ENCODE results near the gene KMT2D. TPM values are rescaled to one million over a fixed set of nuclear protein-coding genes. Genes with fewer than 3 reads are reported as not detected.

KMT2D gene
- polyA plus RNA-seq, 10 donors: 33.3 to 49.6 (median 39.5) TPM

GRCh38 chr12:49037111-49037946 is 23.3 kb downstream of the KMT2D start:
- DNase-seq: no peak

GRCh38 chr12:49036029-49036428 is 24.6 kb downstream of the KMT2D start:
- DNase-seq: no peak

DNA sequence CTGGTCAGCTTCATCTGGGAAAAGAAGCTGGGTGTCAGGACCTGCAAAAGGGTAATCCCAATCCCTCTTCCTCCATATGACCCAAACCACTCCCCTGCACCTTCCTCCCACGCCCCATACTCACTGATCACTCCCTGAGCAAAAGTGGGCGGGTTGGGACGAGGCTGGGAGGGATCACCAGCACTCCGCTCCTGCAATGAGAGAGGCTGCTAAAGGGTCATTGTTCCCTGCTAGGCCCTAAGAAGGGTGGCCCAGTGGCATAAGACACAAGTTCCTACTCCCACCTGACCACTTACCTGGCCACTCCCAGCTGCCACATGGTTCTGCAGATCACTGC is 26.3 kb downstream of the KMT2D start:
- no peak for DNase-seq

- no peak for DNase-seq
Measured at GRCh38 chr12:49033611-49034285, 26.8 kb downstream of the KMT2D start.

DNA sequence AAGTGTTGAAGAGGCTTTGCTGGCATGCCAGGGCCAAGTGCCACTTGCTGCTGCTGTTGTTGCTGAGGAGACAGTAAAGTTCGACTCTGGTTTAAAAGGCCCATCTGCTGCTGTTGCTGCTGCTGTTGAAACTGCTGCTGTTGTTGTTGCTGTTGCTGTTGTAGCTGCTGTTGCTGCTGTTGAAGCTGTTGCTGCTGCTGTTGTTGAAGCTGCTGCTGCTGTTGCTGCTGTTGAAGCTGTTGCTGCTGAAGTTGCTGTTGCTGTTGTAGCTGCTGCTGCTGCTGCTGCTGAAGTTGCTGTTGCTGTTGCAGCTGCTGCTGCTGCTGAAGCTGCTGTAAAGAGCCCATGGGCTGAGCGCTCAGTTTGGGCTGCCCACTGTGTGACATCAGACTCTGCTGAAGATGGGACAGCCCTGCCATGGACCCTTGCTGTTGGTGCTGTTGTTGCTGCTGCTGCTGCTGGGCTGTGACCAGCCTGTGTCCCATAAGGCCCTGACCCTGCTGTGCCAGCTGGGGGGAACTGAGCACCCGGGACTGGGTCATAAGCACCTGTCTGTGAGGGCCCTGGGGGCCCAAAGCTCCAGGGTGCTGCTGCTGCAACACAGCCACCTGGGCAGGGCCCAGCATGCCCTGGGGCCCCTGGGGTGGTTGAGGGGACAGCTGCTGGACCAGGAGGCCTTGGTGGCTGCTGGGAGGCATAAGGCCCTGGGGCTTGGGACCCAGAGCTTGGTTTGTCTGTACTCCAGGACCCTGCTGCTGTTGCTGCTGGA is 27.7 kb downstream of the KMT2D start:
- no peak for DNase-seq

DNA sequence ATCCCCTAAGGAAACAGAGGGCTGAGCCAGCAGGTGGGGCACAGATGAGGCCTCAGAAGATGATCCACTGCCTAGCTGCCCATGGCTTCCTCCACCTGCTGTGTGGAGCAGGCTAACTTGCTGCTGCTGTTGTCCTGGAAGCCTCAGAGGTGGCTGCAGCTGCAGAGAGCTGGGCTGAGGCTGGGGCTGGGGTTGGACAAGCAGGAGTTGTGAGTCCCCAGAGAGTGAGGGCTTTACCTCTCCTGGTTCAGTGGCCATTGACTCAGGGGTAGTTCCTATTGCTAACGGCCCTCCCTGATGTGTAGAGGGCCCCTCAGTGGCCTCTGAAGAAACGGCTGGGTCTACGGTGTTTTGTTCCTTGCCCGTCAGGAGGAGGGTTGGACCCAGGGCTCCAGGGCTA is 28.3 kb downstream of the KMT2D start:
- no peak for DNase-seq

GRCh38 chr12:49031573-49032161 is 28.9 kb downstream of the KMT2D start:
- peak in 2 of 3 donors; percentile 33 to 62 for DNase-seq

DNA sequence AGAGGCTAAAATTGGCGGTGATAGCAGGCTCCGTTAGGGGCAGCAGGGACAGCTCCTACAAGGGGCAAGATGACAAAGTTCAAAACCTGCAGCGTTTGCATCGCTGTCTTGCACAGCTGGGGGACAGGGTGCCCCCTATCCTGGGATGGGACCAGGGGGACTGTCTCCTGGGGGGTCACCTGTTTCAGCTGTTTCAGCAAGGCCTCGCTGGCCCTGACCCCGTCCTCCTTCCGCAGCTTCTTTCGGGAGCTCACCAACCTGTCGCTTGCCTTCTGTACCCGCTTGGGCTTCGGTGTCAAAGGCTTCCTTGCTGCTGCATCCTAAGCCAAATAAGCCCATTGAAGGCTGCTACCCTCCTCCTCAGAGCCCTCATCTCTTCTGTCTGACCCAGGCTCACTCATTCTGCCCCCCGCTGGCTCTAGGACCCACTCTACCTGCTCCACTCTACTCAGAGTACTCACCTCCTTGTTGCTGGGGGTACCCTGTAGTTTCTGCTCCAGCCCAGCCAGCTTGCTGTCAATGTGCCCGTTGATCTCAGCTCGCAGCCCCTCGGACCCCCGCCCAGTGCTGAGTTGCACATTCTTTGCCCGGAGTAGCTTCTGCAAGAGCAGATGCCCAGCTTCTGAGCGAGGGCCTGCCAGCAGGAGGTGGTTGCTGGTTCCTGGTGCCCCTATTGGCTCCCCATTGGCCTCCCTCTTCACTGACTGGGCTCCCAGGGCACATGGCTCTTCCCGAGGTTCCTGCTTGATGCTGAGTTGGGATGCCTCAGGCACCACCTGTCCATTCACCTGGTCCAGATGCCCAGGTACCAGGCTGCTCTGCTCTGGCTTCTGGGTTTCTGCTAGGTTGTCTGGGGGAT is 29.7 kb downstream of the KMT2D start:
- DNase-seq: no peak

DNA sequence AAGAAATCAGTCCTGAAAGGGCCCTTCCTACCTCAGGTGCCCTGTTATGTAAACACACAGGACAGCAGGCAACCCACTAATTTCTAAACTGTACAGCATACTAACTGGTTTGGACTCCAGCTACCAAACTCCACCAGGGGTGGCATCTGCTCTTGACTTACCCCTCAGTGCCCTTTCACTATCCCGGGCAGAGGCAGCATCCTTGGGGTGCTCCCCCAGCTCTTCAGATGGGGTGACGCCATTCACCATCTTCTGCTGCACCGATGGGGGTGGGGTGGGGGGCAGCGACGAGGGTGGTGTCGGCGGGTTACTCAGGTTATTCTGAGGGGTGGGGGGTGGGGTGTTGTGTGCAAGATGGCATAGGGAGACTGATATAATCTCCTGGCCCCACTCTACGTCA is 30.5 kb downstream of the KMT2D start:
- DNase-seq: no peak

GRCh38 chr12:49028666-49029275 is 31.8 kb downstream of the KMT2D start:
- DNase-seq: no peak

- DNase-seq: no peak
Measured at GRCh38 chr12:49027846-49028555, 32.6 kb downstream of the KMT2D start.

DNA sequence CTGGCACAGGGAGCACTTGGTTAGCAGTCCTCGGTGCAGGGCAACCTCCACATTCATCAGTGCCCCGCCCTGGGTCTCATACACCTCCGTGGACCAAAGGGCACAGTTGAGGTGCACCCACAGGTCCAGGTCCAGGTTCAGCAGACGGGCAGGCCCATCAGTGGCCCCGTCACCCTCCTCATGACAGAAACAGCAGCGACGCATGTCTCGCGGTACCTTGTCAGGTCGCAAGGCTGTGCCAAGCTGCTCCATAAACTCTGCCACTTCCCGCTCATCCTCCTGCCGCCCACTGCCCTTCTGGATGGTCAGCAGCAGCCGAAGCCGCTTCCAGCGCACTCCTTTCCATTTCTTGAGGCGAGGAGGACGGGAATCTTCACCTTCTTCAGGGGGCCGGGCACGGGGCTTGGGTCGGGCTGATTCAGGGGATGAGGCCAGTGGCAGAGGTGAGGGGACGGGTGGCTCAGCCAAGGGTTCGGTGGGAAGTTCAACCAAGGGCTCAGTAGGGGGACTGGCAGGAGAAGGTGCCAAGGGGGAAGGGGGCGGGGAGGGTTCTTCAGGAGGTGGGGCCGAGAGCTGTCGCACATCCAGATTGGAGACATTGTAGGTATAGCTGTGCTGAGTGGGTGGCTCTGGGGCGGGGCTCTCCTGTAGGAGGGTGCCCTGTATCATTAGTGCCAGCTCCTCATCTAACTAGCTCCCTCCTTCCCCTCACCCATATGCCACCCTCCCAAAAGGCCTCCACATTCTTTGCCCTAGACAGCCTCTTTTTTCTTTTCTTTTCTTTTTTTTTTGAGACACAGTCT is 33.7 kb downstream of the KMT2D start:
- no peak for DNase-seq

- DNase-seq: no peak
Measured at GRCh38 chr12:49026101-49026500, 34.5 kb downstream of the KMT2D start.

DNA sequence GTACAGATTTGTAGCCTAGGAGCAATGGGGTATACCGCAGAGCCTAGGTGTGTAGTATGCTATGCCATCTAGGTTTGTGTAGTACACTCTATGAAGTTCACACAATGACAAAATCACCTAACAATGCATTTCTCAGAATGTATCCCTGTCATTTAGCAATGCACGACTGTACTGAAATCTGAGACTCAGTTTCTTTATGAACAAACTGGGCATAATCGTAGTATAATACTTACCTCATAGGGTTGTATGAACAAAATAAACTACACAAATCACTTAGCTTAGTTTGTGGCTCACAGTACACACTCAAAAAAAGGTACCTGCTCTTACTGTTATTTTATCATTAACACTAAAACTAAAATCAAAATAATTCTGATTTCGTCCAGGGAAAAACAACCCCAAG is 35.1 kb downstream of the KMT2D start:
- no peak for DNase-seq

GRCh38 chr12:49024543-49024942 is 36.1 kb downstream of the KMT2D start:
- no peak for DNase-seq

DNA sequence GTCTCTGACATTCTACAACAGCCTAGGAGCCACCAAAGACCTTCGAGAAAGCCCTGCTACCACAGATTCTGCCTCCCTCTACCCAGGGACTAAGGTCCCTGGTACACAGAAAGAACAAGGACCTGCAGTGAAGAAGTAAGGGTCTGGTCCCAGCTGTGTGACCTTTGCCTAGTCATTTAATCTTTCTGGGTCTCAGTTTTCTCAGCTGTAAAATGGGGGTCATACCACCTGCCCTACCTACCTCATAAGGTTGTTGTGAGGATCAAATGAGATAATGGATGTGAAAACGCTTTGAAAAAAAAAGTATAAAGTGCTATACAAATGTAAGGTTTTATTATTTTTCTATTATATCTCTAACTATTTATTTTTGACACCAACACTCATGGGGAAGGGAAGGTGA is 36.8 kb downstream of the KMT2D start:
- no peak for DNase-seq

GRCh38 chr12:49022558-49023178 is 37.9 kb downstream of the KMT2D start:
- no peak for DNase-seq

DNA sequence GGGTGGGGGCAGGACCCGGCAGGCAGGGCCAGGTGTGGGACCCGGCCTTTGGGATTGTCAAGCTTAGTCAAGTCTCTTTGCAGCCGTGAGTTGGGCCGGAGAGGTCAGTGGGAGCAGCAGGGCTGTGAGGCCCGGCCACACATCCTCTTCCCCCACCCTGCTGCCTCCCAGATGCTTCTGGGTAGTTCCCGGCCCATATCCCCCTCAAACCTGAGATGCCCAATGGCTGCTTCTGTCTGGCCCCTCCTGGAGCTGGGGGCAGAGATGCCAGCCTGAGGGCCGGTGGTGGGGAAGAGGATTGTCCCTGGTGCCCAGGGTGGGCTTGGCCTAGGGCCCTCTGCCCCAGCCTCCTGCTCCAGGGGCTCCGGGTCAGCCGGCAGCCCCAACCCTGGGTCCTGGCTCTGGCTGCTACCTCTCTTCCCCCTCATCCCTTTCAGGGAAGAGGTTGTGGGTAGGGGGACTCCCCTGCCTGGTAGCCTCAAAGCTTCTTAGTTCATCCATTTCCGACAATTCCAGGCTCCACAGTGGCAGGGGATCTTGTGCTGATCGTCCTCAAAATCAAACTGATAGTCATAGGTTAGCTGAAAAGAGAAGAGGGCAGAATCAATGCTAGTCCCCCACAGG is 39.2 kb downstream of the KMT2D start:
- DNase-seq: no peak
